Lower lobe of right lung (tissue), 2 donors: ENCODE results near the gene MVP. TPM values are rescaled to one million over a fixed set of nuclear protein-coding genes. Genes with fewer than 3 reads are reported as not detected.

Experiments
- ATAC-seq, 2 donors: fragments of 200-7000 bp; cut with Tn5 transposase; one replicate each; pipeline ENCODE4 v1.9.1; 2020 to 2022; ENCODE audit warnings: mild to moderate bottlenecking in 2 of 2, moderate library complexity in 2 of 2
- DNase-seq: peaks from one replicate; pipeline ENCODE4 v3.0.0-alpha.2; 2020
- H3K27ac ChIP-seq: fragments of 200-600 bp; one replicate; pipeline ENCODE4 v1.8.0; 2022
- H3K27me3 ChIP-seq: fragments of 200-600 bp; one replicate; pipeline ENCODE4 v1.8.0; 2022; ENCODE audit warnings: low read depth
- H3K36me3 ChIP-seq: fragments of 200-600 bp; one replicate; pipeline ENCODE4 v1.8.0; 2022; ENCODE audit warnings: mild to moderate bottlenecking
- H3K4me1 ChIP-seq: fragments of 200-600 bp; one replicate; pipeline ENCODE4 v1.8.0; 2022
- H3K4me3 ChIP-seq: fragments of 200-600 bp; one replicate; pipeline ENCODE4 v1.8.0; 2022; ENCODE audit warnings: mild to moderate bottlenecking
- H3K9me3 ChIP-seq: fragments of 200-600 bp; one replicate; pipeline ENCODE4 v1.8.0; 2022
- CTCF ChIP-seq: fragments of 200-600 bp; IDR thresholded peaks from one replicate; pipeline ENCODE4 v1.8.0; 2022; ENCODE audit warnings: antibody characterized with exemption, mild to moderate bottlenecking
- intact Hi-C: fragments of 100-400 bp; cut with DNase I; formaldehyde crosslinking; loops from one replicate; pipeline ENCODE4 v1.11.0; 2022
- total RNA-seq: library from RNA; stranded (reverse); fragmentation: NEBNext Ultra II Directional; extraction: Animal tissue kit (Norgen Biotek cat#: 25700); gene quantifications from one replicate; pipeline ENCODE4 v1.2.1, GENCODE V29; 2021
- donor health status: DM: no; HTN: yes; CAD: no; lungs with severe emphysema.

MVP gene
- total RNA-seq, 1 donor from 2014 or later: 248 TPM

GRCh38 chr16:29839822-29840221 lies 19.6 kb downstream of the MVP start:
- ATAC-seq (no peak), DNase-seq (no peak)
- Histone ChIP-seq H3K36me3 (peaks cover 97% of the 10 kb centered on the region), H3K4me3 (no peak overlapping the region), H3K4me1 (no peaks in the 10 kb centered on the region), H3K9me3 (no peaks in the 10 kb centered on the region), H3K27me3 (no peaks in the 10 kb centered on the region), H3K27ac (no peak overlapping the region)
- TF ChIP-seq CTCF: no peak
- intact Hi-C loops: no loop called here

- Histone ChIP-seq H3K27ac (no peak overlapping the region), H3K27me3 (no peaks in the 10 kb centered on the region), H3K36me3 (peaks cover 97% of the 10 kb centered on the region), H3K4me3 (no peak overlapping the region), H3K9me3 (no peaks in the 10 kb centered on the region), H3K4me1 (peaks cover 1% of the 10 kb centered on the region)
- intact Hi-C loops: no loop called here
- no peak for TF ChIP-seq CTCF
- DNase-seq (no peak), ATAC-seq (no peak)
These were observed 20.0 kb downstream of the MVP start for GRCh38 chr16:29840240-29840639.

- ATAC-seq (no peak), DNase-seq (no peak)
- Histone ChIP-seq H3K4me3 (no peak overlapping the region), H3K9me3 (no peaks in the 10 kb centered on the region), H3K36me3 (peaks cover 97% of the 10 kb centered on the region), H3K4me1 (peaks cover 10% of the 10 kb centered on the region), H3K27ac (no peak overlapping the region), H3K27me3 (no peaks in the 10 kb centered on the region)
- intact Hi-C loops: no loop called here
- no peak for TF ChIP-seq CTCF
These were observed 21.4 kb downstream of the MVP start for GRCh38 chr16:29841631-29842030.

GRCh38 chr16:29842732-29843346 lies 22.6 kb downstream of the MVP start:
- Histone ChIP-seq H3K27me3 (no peaks in the 10 kb centered on the region), H3K4me3 (no peak overlapping the region), H3K9me3 (no peaks in the 10 kb centered on the region), H3K4me1 (peaks cover 10% of the 10 kb centered on the region), H3K27ac (no peak overlapping the region), H3K36me3 (peaks cover 97% of the 10 kb centered on the region)
- TF ChIP-seq CTCF: no peak
- intact Hi-C loops: no loop called here
- no peak for ATAC-seq
- DNase-seq: no peak

- intact Hi-C loops: no loop called here
- H3K27ac ChIP-seq: no peak overlapping the region
These were observed 23.7 kb downstream of the MVP start for GRCh38 chr16:29843931-29844330.

More at GRCh38 chr16:29843931-29844330, 23.7 kb downstream of the MVP start:
- H3K4me1 ChIP-seq: peaks cover 17% of the 10 kb centered on the region
- H3K27me3 ChIP-seq: no peaks in the 10 kb centered on the region
- H3K9me3 ChIP-seq: no peaks in the 10 kb centered on the region
- H3K36me3 ChIP-seq: peaks cover 94% of the 10 kb centered on the region
- no peak overlapping the region for H3K4me3 ChIP-seq
- no peak for DNase-seq
- TF ChIP-seq CTCF: no peak
- ATAC-seq: no peak
